ENCODE data around the gene FBXO45. TPM values are rescaled to one million over a fixed set of nuclear protein-coding genes. Genes with fewer than 3 reads are reported as not detected.

Gene FBXO45
- total RNA-seq, 3 donors from 2014 or later (not counting 1 experiment from before 2014, with no cell fraction given), result 3.2 to 7.9 (median 7.8) TPM

GRCh38 chr3:196523841-196524240 lies 44.6 kb upstream of the FBXO45 start:
- Mint-ChIP-seq H3K9me3 (peaks cover 5 to 8% of the 10 kb centered on the region in 2 donors), H3K4me3 (no peak overlapping the region), H3K36me3 (peaks cover 25% of the 10 kb centered on the region), H3K27ac (no peak overlapping the region), H3K4me1 (no peaks in the 10 kb centered on the region), H3K27me3 (ENCODE audit: low read depth in 2 of 2) (no peaks in the 10 kb centered on the region)
- Histone ChIP-seq H3K9me3 (ENCODE audit: control insufficient read depth, insufficient read depth, low read length) (peaks cover 35% of the 10 kb centered on the region), H3K27ac (ENCODE audit: low read length) (no peak overlapping the region), H3K27me3 (ENCODE audit: control insufficient read depth, insufficient read depth, low read length) (no peaks in the 10 kb centered on the region), H3K36me3 (ENCODE audit: control insufficient read depth, insufficient read depth, low read length) (no peaks in the 10 kb centered on the region), H3K4me3 (ENCODE audit: low read length) (no peak overlapping the region), H3K4me1 (ENCODE audit: control insufficient read depth, insufficient read depth, low read length) (peaks cover 5% of the 10 kb centered on the region)
- DNase-seq (no peak), ATAC-seq (no peak)
- intact Hi-C loops (cut with micrococcal nuclease), result no loop called here
- TF ChIP-seq CTCF (IDR thresholded peaks at IDR 0.05), result no peak
- 96% methylated on average over 3 of the region's 4 CpGs for WGBS (ENCODE audit: insufficient coverage)

GRCh38 chr3:196524527-196524926 lies 43.9 kb upstream of the FBXO45 start:
- H3K9me3 ChIP-seq (ENCODE audit: control insufficient read depth, insufficient read depth, low read length), result peaks cover 28% of the 10 kb centered on the region
- peaks cover 10% of the 10 kb centered on the region for H3K4me1 ChIP-seq (ENCODE audit: control insufficient read depth, insufficient read depth, low read length)
- DNase-seq (no peak), ATAC-seq (no peak)
- no peaks in the 10 kb centered on the region for H3K27me3 ChIP-seq (ENCODE audit: control insufficient read depth, insufficient read depth, low read length)
- H3K27me3 Mint-ChIP-seq (ENCODE audit: low read depth in 2 of 2), result no peaks in the 10 kb centered on the region
- H3K4me3 Mint-ChIP-seq, result no peak overlapping the region
- H3K27ac Mint-ChIP-seq, result no peak overlapping the region
- intact Hi-C loops (cut with micrococcal nuclease), result no loop called here
- TF ChIP-seq CTCF (IDR thresholded peaks at IDR 0.05), result no peak
- no peaks in the 10 kb centered on the region for H3K36me3 ChIP-seq (ENCODE audit: control insufficient read depth, insufficient read depth, low read length)
- H3K27ac ChIP-seq (ENCODE audit: low read length), result no peak overlapping the region
- peaks cover 18% of the 10 kb centered on the region for H3K36me3 Mint-ChIP-seq
- H3K4me1 Mint-ChIP-seq, result no peaks in the 10 kb centered on the region
- no peak overlapping the region for H3K4me3 ChIP-seq (ENCODE audit: low read length)
- peaks cover 5 to 8% of the 10 kb centered on the region in 2 donors for H3K9me3 Mint-ChIP-seq
- 86% methylated on average over 4 of the region's 5 CpGs for whole genome bisulfite sequencing (ENCODE audit: insufficient coverage)

- TF ChIP-seq CTCF (IDR thresholded peaks at IDR 0.05), result no peak
- no peaks in the 10 kb centered on the region for H3K4me1 Mint-ChIP-seq
These were observed 43.3 kb upstream of the FBXO45 start for GRCh38 chr3:196525141-196525540.

GRCh38 chr3:196528639-196529233 lies 39.7 kb upstream of the FBXO45 start:
- peaks cover 5 to 21% of the 10 kb centered on the region in 2 donors for H3K27me3 Mint-ChIP-seq (ENCODE audit: low read depth in 2 of 2)
- H3K27ac ChIP-seq (ENCODE audit: low read length), result no peak overlapping the region
- H3K9me3 Mint-ChIP-seq, result no peaks in the 10 kb centered on the region
- no peak overlapping the region for H3K27ac Mint-ChIP-seq
- intact Hi-C loops (cut with micrococcal nuclease), result no loop called here
- DNase-seq (peak; percentile 82 to 85), ATAC-seq (peak; percentile 97 to 99 (median 97))
- peak overlapping the region; percentile 63 for H3K4me3 Mint-ChIP-seq
- H3K36me3 ChIP-seq (ENCODE audit: control insufficient read depth, insufficient read depth, low read length), result no peaks in the 10 kb centered on the region
- H3K4me3 ChIP-seq (ENCODE audit: low read length), result peak overlapping the region; percentile 25
- TF ChIP-seq CTCF (IDR thresholded peaks at IDR 0.05), result peak; percentile 89
- H3K27me3 ChIP-seq (ENCODE audit: control insufficient read depth, insufficient read depth, low read length), result peaks cover 2% of the 10 kb centered on the region
- no peaks in the 10 kb centered on the region for H3K4me1 Mint-ChIP-seq
- no peaks in the 10 kb centered on the region for H3K36me3 Mint-ChIP-seq
- H3K9me3 ChIP-seq (ENCODE audit: control insufficient read depth, insufficient read depth, low read length), result no peaks in the 10 kb centered on the region
- H3K4me1 ChIP-seq (ENCODE audit: control insufficient read depth, insufficient read depth, low read length), result peaks cover 10% of the 10 kb centered on the region
- WGBS (ENCODE audit: insufficient coverage), result 4% methylated on average over 51 of the region's 52 CpGs

More at GRCh38 chr3:196525141-196525540, 43.3 kb upstream of the FBXO45 start:
- Histone ChIP-seq H3K27me3 (ENCODE audit: control insufficient read depth, insufficient read depth, low read length) (no peaks in the 10 kb centered on the region), H3K27ac (ENCODE audit: low read length) (no peak overlapping the region), H3K4me3 (ENCODE audit: low read length) (no peak overlapping the region), H3K9me3 (ENCODE audit: control insufficient read depth, insufficient read depth, low read length) (peaks cover 22% of the 10 kb centered on the region), H3K36me3 (ENCODE audit: control insufficient read depth, insufficient read depth, low read length) (no peaks in the 10 kb centered on the region), H3K4me1 (ENCODE audit: control insufficient read depth, insufficient read depth, low read length) (peaks cover 10% of the 10 kb centered on the region)
- Mint-ChIP-seq H3K27ac (no peak overlapping the region), H3K36me3 (peaks cover 12% of the 10 kb centered on the region), H3K27me3 (ENCODE audit: low read depth in 2 of 2) (peaks cover 0 to under 1% of the 10 kb centered on the region in 2 donors), H3K4me3 (no peak overlapping the region), H3K9me3 (peaks cover 5 to 8% of the 10 kb centered on the region in 2 donors)
- DNase-seq, result no peak
- 87% methylated on average over 4 of the region's 4 CpGs for WGBS (ENCODE audit: insufficient coverage)
- intact Hi-C loops (cut with micrococcal nuclease), result no loop called here
- ATAC-seq, result no peak

All from natural killer cell (primary cell).